Erythroblast (primary cell): ENCODE data around the gene ESF1.
A peak's percentile ranks its signal among the peaks of the same experiment; 100 is the strongest.

Experiments used
- DNase-seq, 2 experiments: peaks; one replicate each; lab custom pipeline; 2025; lab: John Stamatoyannopoulos, UW
- GATA1 ChIP-seq: IDR thresholded peaks from 2 replicates; pipeline ENCODE4 v1.6.1; 2011; ENCODE audit warnings: low read depth, mild to moderate bottlenecking, control low read depth, low read length, moderate library complexity
- POLR2A ChIP-seq: IDR thresholded peaks from 2 replicates; pipeline ENCODE4 v1.6.1; 2011; ENCODE audit warnings: mild to moderate bottlenecking, low read length

Gene ESF1

DNA sequence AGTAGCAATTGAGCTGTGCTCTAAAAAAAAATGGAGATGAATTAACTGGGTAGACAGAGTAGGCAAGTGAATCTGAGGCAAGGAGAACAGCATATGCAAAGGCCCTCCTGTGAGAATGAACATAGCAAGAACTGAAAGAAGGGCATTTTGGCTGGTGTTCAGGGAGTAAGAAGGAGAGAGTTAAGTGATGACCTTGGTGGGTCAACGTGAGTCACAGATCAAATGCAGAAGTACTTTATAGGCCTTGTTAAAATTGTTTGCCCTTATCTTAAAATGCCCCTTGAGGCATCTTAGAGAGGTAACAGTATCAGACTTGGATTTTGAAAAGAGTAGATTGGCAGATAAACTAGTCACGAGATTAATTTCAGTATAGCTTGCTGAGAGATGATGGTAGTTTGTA lies 24.7 kb upstream of the ESF1 start:
- DNase-seq: no peak
- TF ChIP-seq POLR2A: no peak
- TF ChIP-seq GATA1: no peak

DNA sequence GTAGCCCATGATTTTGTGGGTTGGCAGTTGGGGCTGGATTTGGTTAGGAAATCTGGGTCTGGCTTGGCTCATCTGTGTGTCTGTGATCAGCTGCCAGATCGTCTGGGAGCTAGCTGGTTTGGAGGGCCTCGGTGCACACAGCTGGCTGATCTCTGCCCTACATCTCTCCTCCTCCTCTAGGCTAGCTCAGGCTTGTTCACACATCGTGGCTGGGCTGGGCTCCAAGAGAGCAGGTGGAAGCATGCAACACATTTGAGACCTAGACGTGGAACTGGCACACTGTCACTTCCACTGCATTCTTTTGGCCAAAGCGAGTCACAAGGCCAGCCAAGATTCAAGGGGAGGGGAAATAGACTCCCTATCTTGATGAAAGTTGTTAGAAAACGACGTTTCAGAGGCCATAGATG lies 16.0 kb upstream of the ESF1 start:
- DNase-seq: no peak
- TF ChIP-seq GATA1: no peak
- no peak for TF ChIP-seq POLR2A

DNA sequence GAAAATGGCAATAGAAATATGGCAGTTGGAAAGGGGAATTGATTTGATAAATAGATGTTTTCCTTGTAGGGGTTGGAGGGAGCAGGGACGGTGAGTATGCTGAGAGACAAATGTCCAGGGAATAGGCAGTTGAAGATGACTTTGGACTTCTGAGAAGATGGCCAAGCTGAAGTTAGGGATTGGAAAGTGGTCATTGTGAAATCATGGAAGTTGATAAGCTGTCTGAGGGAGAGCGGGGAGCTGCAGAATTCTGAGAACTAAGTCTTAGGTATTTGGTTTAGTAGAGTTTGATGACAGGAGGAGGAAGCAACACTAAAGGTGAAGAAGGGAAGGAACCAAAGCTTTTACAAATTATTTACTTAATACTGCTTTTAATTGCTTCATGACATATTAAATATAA lies 15.3 kb upstream of the ESF1 start:
- TF ChIP-seq GATA1 (no peak), POLR2A (no peak)
- DNase-seq: no peak

DNA sequence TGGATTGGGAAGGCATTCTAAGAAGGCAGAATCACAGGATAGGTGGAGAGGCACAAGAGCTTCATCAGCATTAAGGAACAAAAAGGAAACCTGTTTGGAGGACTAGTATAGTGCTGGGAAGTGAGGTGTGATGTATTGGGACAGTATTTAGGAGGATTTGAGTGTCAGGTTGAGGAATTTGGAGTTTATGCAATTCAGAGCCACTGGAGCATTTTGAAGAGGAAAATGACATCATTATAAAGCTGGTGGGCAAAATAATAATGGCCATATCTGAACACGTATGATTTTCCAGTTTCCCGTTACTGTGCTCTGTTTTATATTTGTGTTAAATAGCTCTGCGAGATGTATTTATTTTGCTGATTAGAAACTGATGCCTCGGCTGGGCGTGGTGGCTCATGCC lies 14.3 kb upstream of the ESF1 start:
- no peak for TF ChIP-seq GATA1
- DNase-seq: no peak

DNA sequence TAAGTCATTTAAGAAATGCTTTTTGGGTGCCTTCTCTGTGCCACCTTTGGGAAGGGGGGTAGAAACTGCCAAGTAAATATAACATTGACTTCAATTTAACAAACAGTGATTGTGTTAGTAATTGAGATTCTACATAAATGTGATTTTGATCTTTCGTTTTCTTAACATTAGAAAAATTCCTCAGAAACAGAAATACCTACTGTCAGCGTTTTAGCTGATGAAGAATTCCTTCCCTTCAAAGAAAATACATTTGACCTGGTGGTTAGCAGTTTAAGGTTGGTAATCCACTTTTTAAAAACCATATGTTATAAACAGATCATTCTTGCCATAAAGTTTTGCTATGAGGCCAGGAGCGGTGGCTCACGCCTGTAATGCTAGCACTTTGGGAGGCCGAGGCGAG lies 9.9 kb upstream of the ESF1 start:
- no peak for DNase-seq
- TF ChIP-seq GATA1: no peak
- no peak for TF ChIP-seq POLR2A

DNA sequence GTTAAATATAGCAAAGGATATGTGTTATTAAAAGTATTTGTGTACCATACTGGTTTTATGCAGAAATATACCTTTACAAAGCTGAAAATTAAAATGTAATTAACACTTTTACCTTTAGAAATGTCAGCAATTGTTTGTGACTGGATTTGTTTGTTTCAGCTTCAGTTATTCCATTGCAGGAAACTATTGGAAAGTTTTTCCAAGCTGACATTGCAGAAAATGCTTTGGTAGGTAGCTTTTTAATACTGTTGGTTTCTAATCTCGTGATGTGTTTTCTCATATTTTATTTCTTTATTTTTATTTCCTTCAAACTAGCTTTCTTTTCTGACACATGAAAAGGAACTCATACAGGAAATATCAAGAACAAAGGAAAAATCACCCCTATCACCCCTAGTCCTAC lies 8.3 kb upstream of the ESF1 start:
- DNase-seq: no peak
- TF ChIP-seq POLR2A (no peak), GATA1 (no peak)

DNA sequence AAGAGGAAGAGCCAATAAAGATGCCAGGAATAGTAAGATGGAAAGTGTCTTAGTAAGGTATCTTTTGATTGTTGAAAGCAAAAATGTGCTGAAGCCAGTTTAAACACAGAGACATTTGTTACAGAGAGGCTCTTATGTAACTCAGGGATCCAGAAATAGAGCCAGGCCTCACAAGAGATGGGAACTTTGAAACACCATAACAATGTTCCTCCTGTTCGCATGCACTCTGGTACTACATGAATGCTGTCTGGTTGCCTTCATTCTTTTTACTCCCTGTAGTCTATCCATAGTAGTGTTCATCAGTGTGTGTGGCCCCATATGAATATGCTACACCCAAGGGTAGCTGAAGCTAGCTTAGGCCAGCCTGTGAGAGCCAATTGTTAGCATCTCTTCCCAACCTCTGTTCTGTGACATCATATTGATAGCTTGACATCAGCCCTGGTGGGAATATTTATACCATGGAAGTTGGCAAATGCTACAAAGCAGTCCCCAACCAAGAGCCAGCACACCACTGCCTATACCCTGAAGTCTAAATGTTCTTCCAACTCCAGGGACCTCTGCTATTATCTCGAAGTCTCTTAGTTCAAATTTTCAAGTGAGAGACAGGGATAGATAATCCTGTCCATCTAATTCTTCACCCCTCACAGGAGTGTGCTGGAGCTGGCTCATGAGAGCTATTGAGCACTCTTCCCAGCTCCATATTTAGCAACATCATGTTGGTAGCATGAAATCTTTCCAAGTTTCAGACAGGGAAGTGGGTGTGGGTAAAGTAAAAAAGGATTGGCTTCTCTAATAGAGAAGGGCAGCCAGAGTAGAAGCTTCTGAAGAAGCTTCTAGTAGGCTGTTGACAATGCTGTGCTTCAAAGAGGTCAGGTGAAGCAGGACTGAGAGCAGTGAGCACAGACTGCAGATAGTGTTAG lies 7.1 kb upstream of the ESF1 start:
- no peak for DNase-seq
- TF ChIP-seq POLR2A (no peak), GATA1 (no peak)

DNA sequence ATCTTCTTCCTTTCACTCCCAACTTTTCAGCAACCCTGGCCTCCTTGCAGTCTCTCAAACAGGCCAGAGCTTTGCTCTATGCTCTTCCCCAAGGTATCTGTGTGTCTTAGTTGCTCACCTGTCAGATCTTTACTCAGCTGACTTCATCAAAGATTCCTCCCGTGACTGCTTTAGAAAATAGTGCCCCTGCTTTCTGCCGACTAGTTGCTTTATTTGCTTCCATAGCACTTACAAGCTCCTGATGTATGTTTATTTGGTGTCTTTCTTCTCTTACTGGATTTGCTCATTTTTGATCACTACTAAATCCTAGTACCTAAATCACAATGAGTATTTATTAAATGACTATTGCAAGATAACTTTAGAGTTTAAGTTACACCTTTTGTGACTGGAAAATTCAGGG lies 6.0 kb upstream of the ESF1 start:
- DNase-seq: no peak
- TF ChIP-seq POLR2A (no peak), GATA1 (no peak)

DNA sequence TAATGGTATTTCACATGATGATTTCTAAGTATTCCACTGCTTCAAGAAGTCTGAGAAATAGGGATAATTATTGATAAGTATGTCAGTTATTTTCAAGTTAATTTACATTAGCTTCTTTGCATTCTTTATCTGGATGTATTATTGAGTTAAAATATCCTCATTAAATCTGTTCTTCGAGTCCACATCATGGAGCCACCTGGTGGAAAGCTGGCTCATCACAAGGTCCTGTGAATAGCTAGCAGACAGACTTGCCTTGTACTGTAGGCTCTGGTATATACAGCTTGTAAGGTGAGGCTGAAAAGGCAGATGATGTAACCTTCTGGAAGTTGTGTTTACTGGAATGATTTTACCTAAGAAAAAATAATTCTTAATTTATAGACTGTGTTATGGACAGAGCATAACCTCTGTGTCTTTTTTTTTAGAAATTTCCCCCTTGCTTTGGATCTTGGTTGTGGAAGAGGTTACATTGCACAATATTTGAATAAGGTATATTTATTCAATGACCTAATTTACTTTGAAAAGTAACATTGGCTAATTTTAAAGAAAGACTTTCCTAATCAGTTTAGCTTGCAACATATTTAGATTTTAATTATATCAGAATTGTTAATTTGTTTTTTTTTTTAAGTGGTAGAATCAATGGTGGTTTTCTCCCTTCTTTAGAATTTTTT lies 3.6 kb upstream of the ESF1 start:
- DNase-seq: peak; percentile 37 to 43
- TF ChIP-seq POLR2A (no peak), GATA1 (no peak)

DNA sequence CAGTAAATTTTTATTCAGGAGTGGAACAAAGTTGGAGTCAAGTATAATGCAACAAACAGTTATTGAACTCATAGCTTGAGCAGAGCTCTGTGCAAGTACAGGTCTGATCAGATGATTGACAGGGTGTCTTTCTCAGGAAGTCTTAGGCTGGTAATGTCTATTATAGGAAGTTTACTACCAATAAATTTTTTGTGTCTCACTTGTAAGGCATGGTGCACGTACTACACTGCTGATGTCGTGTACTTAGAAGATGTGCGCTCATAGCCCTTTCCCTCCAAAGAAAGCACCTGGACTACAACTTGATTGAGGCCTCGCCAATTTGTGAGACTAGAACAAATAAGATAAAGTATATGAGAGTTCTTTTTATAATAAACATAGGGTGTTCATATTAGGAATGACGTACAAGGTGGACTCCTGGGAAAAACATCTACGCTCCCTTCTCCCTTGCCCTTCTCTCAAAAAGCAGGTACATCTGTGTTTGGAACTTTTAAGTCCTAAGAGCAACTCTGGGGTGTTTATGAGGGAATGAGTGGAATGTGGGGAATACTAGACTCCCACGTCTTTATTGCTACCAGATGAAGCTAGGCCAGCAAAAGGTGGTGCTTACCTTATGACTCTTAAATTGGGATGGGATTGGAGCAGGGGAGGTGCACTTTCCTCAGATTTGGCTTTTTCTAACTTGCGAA lies 1.6 kb upstream of the ESF1 start:
- DNase-seq: peak in 1 of 2 experiments; percentile 7

DNA sequence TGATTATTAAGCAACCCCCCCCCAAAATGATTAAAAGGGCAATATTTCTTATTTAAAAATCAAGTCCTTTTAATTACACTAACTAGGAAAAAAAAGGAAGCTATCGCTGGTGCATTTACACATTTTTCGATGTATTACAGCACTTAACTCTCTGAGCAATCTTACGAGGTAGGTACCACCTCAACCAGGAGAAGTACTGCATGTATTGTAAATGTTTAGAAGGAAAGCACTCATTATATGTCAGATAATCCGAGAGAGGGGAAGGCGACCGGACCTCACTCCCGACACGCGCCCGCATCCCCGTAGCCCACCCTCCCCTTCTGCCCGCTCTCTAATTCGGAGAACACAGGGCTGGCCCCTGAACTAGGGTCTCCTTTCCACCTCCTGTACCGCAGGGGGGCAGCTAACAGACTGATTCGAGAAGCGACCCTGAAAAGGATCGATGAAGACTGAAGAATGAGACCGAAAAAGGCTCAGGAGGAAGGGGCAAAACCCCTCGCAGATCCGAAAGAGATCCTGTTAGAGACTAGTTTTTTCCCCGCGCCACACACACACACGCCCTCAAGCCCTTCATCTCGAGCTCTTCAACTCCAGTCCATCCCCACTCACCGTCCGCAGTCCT lies 337 bp downstream of the ESF1 start:
- no peak for TF ChIP-seq POLR2A
- TF ChIP-seq GATA1: no peak
- no peak for DNase-seq

More for the DNA sequence above, 1.6 kb upstream of the ESF1 start:
- TF ChIP-seq GATA1 (no peak), POLR2A (no peak)

DNA sequence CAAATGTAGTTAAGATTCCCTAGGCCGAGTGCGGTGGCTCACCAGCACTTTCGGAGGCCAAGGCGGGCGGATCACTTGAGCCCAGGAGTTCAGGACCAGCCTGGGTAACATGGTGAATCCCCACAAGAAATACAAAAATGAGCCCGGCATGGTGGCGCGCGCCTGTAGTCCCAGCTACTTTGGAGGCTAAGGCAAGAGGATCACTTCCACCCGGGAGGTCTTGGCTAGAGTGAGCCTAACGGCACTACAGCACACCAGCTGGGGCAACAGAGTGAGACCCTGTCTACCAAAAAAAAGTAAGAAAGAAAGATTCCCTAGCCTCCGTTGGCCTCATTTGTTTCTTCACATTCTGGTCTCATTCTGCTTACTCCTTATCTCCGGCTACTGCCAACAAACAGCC lies 1.2 kb downstream of the ESF1 start:
- TF ChIP-seq POLR2A (no peak), GATA1 (no peak)
- DNase-seq: peak in 1 of 2 experiments; percentile 2

DNA sequence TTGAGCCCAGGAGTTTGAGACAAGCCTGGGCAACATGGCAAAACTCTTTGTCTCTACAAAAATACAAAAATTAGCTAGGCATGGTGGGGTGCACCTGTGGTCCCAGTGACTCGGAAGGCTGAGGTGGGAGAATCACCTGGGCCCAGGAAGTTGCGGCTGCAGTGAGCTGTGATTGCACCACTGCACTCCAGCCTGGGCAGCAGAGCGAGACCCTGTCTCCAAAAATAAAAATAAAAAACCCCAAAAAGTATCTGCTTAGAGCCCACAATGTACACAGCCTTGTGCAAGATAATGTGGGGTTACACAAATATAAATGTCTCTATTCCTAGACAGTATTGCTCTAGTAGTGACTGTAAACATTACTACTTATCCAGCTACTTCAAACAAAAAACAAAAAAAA lies 5.9 kb downstream of the ESF1 start:
- TF ChIP-seq GATA1 (no peak), POLR2A (no peak)
- DNase-seq: no peak

DNA sequence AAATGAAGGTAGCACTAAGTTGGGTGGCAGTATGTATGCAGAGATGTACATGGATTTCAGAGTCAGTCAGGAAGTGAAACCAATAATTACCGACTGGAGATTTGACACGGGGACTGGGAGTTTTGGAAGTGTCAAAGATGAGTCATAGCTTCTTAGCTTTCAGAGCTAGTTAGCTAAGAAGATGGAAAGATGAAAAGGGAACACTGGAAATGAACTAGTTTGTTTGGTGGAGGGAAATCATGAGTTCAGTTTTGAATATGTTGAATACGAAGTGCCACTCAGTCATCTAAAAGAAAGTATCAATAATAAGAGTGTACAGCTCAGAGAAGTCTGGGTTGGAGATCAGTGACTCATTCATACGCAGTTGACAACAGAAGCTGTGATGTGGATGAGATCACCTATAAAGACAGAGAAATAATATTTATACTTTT lies 7.5 kb downstream of the ESF1 start:
- no peak for TF ChIP-seq POLR2A
- TF ChIP-seq GATA1: no peak
- DNase-seq: no peak

DNA sequence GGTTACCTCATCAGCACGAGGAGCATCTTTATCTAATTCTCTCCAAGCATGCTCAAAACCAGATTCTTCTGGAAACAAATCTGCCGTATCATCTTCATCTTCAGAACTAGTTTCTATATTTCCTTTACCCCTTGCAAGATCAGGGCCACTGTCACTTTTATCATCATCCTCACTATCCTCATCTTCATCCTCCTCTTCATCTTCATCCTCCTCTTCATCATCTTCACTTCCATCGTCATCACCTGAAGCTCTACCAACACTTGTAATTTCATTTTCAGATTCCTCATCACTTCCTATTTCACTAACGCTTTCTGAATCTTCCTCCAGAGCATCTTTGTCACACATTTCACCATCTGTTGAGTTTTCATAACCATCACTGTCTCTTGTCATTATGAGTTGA lies 8.9 kb downstream of the ESF1 start:
- TF ChIP-seq POLR2A (no peak), GATA1 (no peak)
- no peak for DNase-seq
